GM12878 (cell line): ENCODE measurements around the gene HSD17B2. TPM values are rescaled to one million over a fixed set of nuclear protein-coding genes. Genes with fewer than 3 reads are reported as not detected.

ENCODE experiments used
- ATAC-seq: fragments of 200-7000 bp; cut with Tn5 transposase; 3 replicates; pipeline ENCODE4 v1.9.1; 2020; ENCODE audit warnings: mild to moderate bottlenecking, moderate library complexity
- BruUV-seq: library from RNA; stranded (reverse); fragments of 400-500 nt; replicated peaks from 2 replicates; lab custom pipeline; 2021; lab: Mats Ljungman, UMichigan
- CTCF ChIA-PET: fragments of 300-600 bp; sonication (Branson Sonifier 250); formaldehyde crosslinking; extraction: SDS; loops from one replicate; lab custom pipeline; 2021; ENCODE audit warnings: inconsistent platforms; lab: Yijun Ruan, JAX
- POLR2A ChIA-PET: fragments of 350-600 bp; formaldehyde crosslinking; extraction: SDS; loops from one replicate; lab custom pipeline; 2021; ENCODE audit warnings: inconsistent platforms; lab: Charles Lee
- RAD21 ChIA-PET: fragments of 300-600 bp; sonication (Branson Sonifier 250); formaldehyde crosslinking; loops from one replicate; lab custom pipeline; 2023; ENCODE audit warnings: antibody characterized with exemption; ENCODE audit not compliant: unreplicated experiment; lab: Charles Lee
- SMC1A ChIA-PET: fragments of 300-600 bp; sonication (Branson Sonifier 250); formaldehyde crosslinking; loops from one replicate; lab custom pipeline; 2023; ENCODE audit not compliant: unreplicated experiment, uncharacterized antibody; lab: Charles Lee
- DNase-seq: peaks from one replicate; pipeline ENCODE4 v3.0.0-alpha.2; 2011; ENCODE audit warnings: low read depth, low spot score
- FAIRE-seq: peaks from 3 replicates; lab custom pipeline; 2011; peaks lifted over from hg19 to GRCh38; lab: Jason Lieb, UNC
- H2AFZ ChIP-seq: 2 replicates; pipeline ENCODE4 v1.6.0; 2011; ENCODE audit warnings: low read depth, low read length, control low read depth; ENCODE audit not compliant: control insufficient read depth
- H3K27ac ChIP-seq: 2 replicates; pipeline ENCODE4 v1.5.1; 2011; ENCODE audit warnings: control low read depth; ENCODE audit not compliant: control insufficient read depth, insufficient read depth
- H3K27me3 ChIP-seq, 2 experiments: replicated peaks in 1 of 2; 2 replicates each; pipeline versions ENCODE4 v1.6.0 to v1.6.1; 2011; ENCODE audit warnings: low read length in 1 of 2; ENCODE audit not compliant: control insufficient read depth in 2 of 2, insufficient read depth in 2 of 2
- H3K36me3 ChIP-seq, 2 experiments: 2 replicates each; pipeline ENCODE4 v1.5.1; 2011; ENCODE audit warnings: low read length in 1 of 2; ENCODE audit not compliant: control insufficient read depth in 2 of 2, insufficient read depth in 2 of 2
- H3K4me1 ChIP-seq: 2 replicates; pipeline ENCODE4 v1.6.1; 2011; ENCODE audit warnings: mild to moderate bottlenecking, low read length, moderate library complexity, mixed read lengths; ENCODE audit not compliant: control insufficient read depth, insufficient read depth
- H3K4me2 ChIP-seq: 2 replicates; pipeline ENCODE4 v1.6.0; 2011; ENCODE audit warnings: control low read depth; ENCODE audit not compliant: control insufficient read depth, insufficient read depth
- H3K4me3 ChIP-seq: fragments of 200-600 bp; sonication (generic); 2 replicates; pipeline ENCODE4 v1.5.1; 2016
- H3K79me2 ChIP-seq: 2 replicates; pipeline ENCODE4 v1.6.0; 2011; ENCODE audit warnings: low read length; ENCODE audit not compliant: control insufficient read depth, insufficient read depth
- H3K9ac ChIP-seq: 2 replicates; pipeline ENCODE4 v1.8.0; 2011; ENCODE audit warnings: low read length, control low read depth, mixed read lengths; ENCODE audit not compliant: control insufficient read depth, insufficient read depth
- H3K9me3 ChIP-seq: replicated peaks from 3 replicates; pipeline ENCODE4 v1.5.1; 2011; ENCODE audit warnings: mild to moderate bottlenecking, low read length; ENCODE audit not compliant: control insufficient read depth, insufficient read depth
- H4K20me1 ChIP-seq: 2 replicates; pipeline ENCODE4 v1.6.0; 2011; ENCODE audit not compliant: control insufficient read depth, insufficient read depth
- ATF2 ChIP-seq: IDR thresholded peaks from 2 replicates; pipeline ENCODE4 v1.6.1; 2012; ENCODE audit warnings: low read length, inconsistent platforms
- BCL3 ChIP-seq: IDR thresholded peaks from 2 replicates; pipeline ENCODE4 v1.6.1; 2011; ENCODE audit warnings: borderline replicate concordance, low read depth, mild to moderate bottlenecking, moderate library complexity, low read length; ENCODE audit not compliant: insufficient read depth, poor library complexity, severe bottlenecking
- CREM ChIP-seq: IDR thresholded peaks from 2 replicates; pipeline ENCODE4 v1.6.1; 2014; ENCODE audit warnings: antibody characterized with exemption, low read depth
- LARP7 ChIP-seq: fragments of 450-650 bp; IDR thresholded peaks from 2 replicates; pipeline ENCODE4 v1.6.1; 2017; ENCODE audit warnings: mild to moderate bottlenecking
- NR2F1 ChIP-seq: fragments of 450-650 bp; conservative IDR thresholded peaks from 2 replicates; pipeline ENCODE4 v1.6.1; 2017; ENCODE audit warnings: mild to moderate bottlenecking
- USF2 ChIP-seq: IDR thresholded peaks from 2 replicates; pipeline ENCODE4 v1.6.1; 2011; ENCODE audit warnings: low read depth, low read length, improper control_type of control experiment, borderline replicate concordance
- WGBS: methylation state at CpG from one replicate; pipeline ENCODE4 v1.1.6; 2016; ENCODE audit warnings: low lambda C conversion rate; ENCODE audit not compliant: insufficient replicate concordance, insufficient coverage; ENCODE audit errors: missing lambda C conversion rate; 5-methylcytosine and 5-hydroxymethylcytosine counted together
- in situ Hi-C: fragments of 300-500 bp; cut with MboI; formaldehyde crosslinking; loops from 9 replicates; pipeline ENCODE4 v1.14.3; 2018; ENCODE audit warnings: mixed read lengths
- intact Hi-C: fragments of 100-400 bp; cut with micrococcal nuclease; formaldehyde crosslinking; loops from one replicate; pipeline ENCODE4 v1.14.2; 2022; ENCODE audit not compliant: unreplicated experiment
- polyA plus RNA-seq, 11 experiments: library from polyadenylated mRNA; depleted of rRNA in 4 of 11; unstranded in 6 of 11; stranded (reverse) in 5 of 11; fragments of >200 nt; fragmentation: Nextera tagmentation in 4 of 11; fragmentation: Illumina TruSeq in 1 of 11; extraction: Ambion mirVana in 4 of 11; extraction: Trizol in 1 of 11; gene quantifications; 1 replicate in 1 of 11; 2 replicates in 10 of 11; pipeline versions ENCODE4 v1.2.1 to v1.2.3, GENCODE V29; 2011 to 2016; ENCODE audit warnings: inconsistent platforms in 2 of 11, missing spikeins in 2 of 11, low read depth in 1 of 11
- total RNA-seq, 4 experiments: library from RNA; depleted of rRNA in 3 of 4; stranded (reverse); fragments of >200 nt in 3 of 4; fragmentation: Illumina TruSeq in 1 of 4; extraction: Trizol in 1 of 4; gene quantifications; 2 replicates each; pipeline versions ENCODE4 v1.2.1 to v1.2.3, GENCODE V29; 2013 to 2021

HSD17B2 gene
- total and polyA plus RNA-seq, 10 of the 15 experiments (the other 5 are each of a cell fraction or from before 2014, with no cell fraction given) = not detected

- ChIA-PET SMC1A (no interaction called here), RAD21 (no interaction called here), CTCF (interaction anchor here (0.6 kb wide), 1 partner anchor 1146 kb away, joined by 3 read pairs; no protein-coding TSS in a partner anchor), POLR2A (no interaction called here)
- Histone ChIP-seq H2AFZ (no peak overlapping the region), H3K27me3 (no peaks in the 10 kb centered on the region; a peak in 2 of 4 replicates), H3K4me2 (no peak overlapping the region), H3K79me2 (no peaks in the 10 kb centered on the region), H3K36me3 (no peaks in the 10 kb centered on the region), H3K27ac (no peak overlapping the region), H4K20me1 (no peaks in the 10 kb centered on the region), H3K4me3 (no peak overlapping the region), H3K9me3 (no peaks in the 10 kb centered on the region), H3K9ac (no peak overlapping the region), H3K4me1 (no peaks in the 10 kb centered on the region)
- no TSS peak for BruUV-seq
- in situ Hi-C loops = no loop called here
- WGBS = 23% methylated on average over 6 of the region's 6 CpGs
- TF ChIP-seq ATF2 = no peak
- TF ChIP-seq NR2F1 = no peak
- intact Hi-C loops = no loop called here
- ATAC-seq (no peak), DNase-seq (no peak), FAIRE-seq (no peak)
These were observed 48.8 kb downstream of the HSD17B2 start for GRCh38 chr16:82083710-82084353.

- Histone ChIP-seq H3K9ac (no peak overlapping the region), H2AFZ (no peak overlapping the region), H3K4me2 (no peak overlapping the region), H3K4me3 (no peak overlapping the region), H3K9me3 (no peaks in the 10 kb centered on the region), H3K79me2 (no peaks in the 10 kb centered on the region), H3K4me1 (no peaks in the 10 kb centered on the region), H4K20me1 (no peaks in the 10 kb centered on the region), H3K36me3 (no peaks in the 10 kb centered on the region), H3K27me3 (no peaks in the 10 kb centered on the region; a peak in 2 of 4 replicates), H3K27ac (no peak overlapping the region)
- in situ Hi-C loops (no loop called here), intact Hi-C loops (no loop called here)
- no TSS peak for BruUV-seq
- ChIA-PET POLR2A (no interaction called here), CTCF (no interaction called here), SMC1A (no interaction called here), RAD21 (no interaction called here)
- ATAC-seq (no peak), DNase-seq (no peak), FAIRE-seq (no peak)
- WGBS = 0% methylated on average over 2 of the region's 2 CpGs
- TF ChIP-seq ATF2 (no peak), USF2 (no peak), LARP7 (no peak), CREM (no peak), BCL3 (no peak)
These were observed 50.1 kb downstream of the HSD17B2 start for GRCh38 chr16:82085011-82085779.
